Large intestine (tissue), 3 donors: ENCODE results near the gene TNIP2. TPM values are rescaled to one million over a fixed set of nuclear protein-coding genes. Genes with fewer than 3 reads are reported as not detected.
"Not testable (repeated sequence)": the region's sequence is repeated elsewhere in the genome, so short reads cannot be mapped to it uniquely, and the experiment has no call there.

Experiments used
- DNase-seq, 2 donors: peaks; one replicate each; pipeline versions ENCODE4 v3.0.0 to v3.0.0-alpha.2; 2013
- H3K27ac ChIP-seq: one replicate; pipeline ENCODE4 v1.5.1; 2013; ENCODE audit warnings: low read length
- H3K27me3 ChIP-seq: 2 replicates; pipeline ENCODE4 v1.6.1; 2013; ENCODE audit warnings: low read length; ENCODE audit not compliant: control insufficient read depth, insufficient read depth
- H3K36me3 ChIP-seq: 2 replicates; pipeline ENCODE4 v1.6.1; 2013; ENCODE audit warnings: low read length; ENCODE audit not compliant: control insufficient read depth, insufficient read depth
- H3K4me1 ChIP-seq: one replicate; pipeline ENCODE4 v1.6.1; 2013; ENCODE audit warnings: low read length; ENCODE audit not compliant: control insufficient read depth, insufficient read depth
- H3K4me3 ChIP-seq: one replicate; pipeline ENCODE4 v1.5.1; 2013; ENCODE audit warnings: low read length
- H3K9me3 ChIP-seq: one replicate; pipeline ENCODE4 v1.6.1; 2013; ENCODE audit warnings: mild to moderate bottlenecking, low read depth, low read length, moderate library complexity; ENCODE audit not compliant: control insufficient read depth
- WGBS: methylation state at CpG from one replicate; pipeline ENCODE4 v1.1.5; 2013; ENCODE audit warnings: low lambda C conversion rate; ENCODE audit not compliant: insufficient coverage; 5-methylcytosine and 5-hydroxymethylcytosine counted together
- polyA plus RNA-seq: library from polyadenylated mRNA; unstranded; fragments of 120-200 nt; gene quantifications from one replicate; pipeline ENCODE4 v1.2.1, GENCODE V29; 2013

The TNIP2 gene
- polyA plus RNA-seq, 1 donor: 28.5 TPM

DNA sequence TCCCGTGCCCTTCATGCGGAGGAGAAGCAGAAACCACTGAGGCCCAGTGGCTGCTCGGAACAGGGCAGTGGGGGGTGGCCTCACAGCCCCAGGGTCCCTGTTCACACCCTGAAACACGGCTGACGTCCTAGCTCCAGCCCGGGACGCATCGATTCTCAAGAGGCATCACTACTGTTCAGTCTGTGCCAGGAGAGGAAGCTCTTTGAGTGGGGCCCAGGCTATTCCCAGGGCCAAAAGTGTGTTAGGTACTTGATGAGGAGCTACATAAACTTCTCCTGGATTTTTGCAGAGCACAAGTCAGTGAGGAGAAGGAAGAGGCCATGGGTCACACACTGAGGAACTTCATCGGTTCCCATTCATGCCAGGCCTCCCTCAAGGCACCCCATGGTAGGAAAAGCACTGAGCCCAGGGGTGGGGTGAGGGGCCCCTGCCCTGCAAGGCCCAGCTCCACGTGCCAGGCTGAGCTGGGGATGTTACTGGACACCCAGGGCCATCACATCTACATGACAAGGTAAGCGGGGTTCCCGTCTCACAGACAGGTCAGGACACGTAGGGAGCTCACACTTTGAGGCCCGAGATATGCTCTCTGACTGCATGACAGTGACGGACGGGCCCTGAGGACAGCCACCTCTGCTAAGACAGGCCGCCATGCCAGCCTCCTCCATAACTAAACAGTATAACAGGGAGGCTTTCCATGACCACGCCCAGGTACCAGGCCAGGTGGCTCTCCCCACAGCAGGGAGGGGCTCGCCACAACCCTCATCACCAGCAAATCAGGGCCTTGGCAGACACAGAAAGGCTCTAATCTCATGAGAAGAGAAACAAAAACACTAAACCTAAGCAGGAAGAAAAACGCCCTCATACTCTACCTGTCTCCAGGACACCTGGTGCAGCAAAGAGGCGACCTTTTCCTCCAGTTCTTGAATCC lies 12.4 kb downstream of the TNIP2 start:
- peaks cover 58% of the 10 kb centered on the region for H3K36me3 ChIP-seq
- WGBS: 80% methylated on average over 1 of the region's 21 CpGs
- H3K9me3 ChIP-seq: no peaks in the 10 kb centered on the region
- no peak overlapping the region for H3K27ac ChIP-seq
- peaks cover 6% of the 10 kb centered on the region for H3K4me1 ChIP-seq
- peak in 1 of 2 donors; percentile 23 for DNase-seq
- no peak overlapping the region for H3K4me3 ChIP-seq
- no peaks in the 10 kb centered on the region for H3K27me3 ChIP-seq

GRCh38 chr4:2742823-2743517 lies 13.2 kb downstream of the TNIP2 start:
- H3K4me1 ChIP-seq: peaks cover 6% of the 10 kb centered on the region
- no peaks in the 10 kb centered on the region for H3K27me3 ChIP-seq
- H3K36me3 ChIP-seq: peaks cover 58% of the 10 kb centered on the region
- WGBS: no CpG with 5 or more reads among the region's 6 CpGs
- DNase-seq: peak in 1 of 2 donors; percentile 67
- no peak overlapping the region for H3K4me3 ChIP-seq
- no peak overlapping the region for H3K27ac ChIP-seq
- H3K9me3 ChIP-seq: no peaks in the 10 kb centered on the region

- Histone ChIP-seq H3K9me3 (no peaks in the 10 kb centered on the region), H3K36me3 (peaks cover 51% of the 10 kb centered on the region), H3K27ac (no peak overlapping the region), H3K4me1 (peaks cover 6% of the 10 kb centered on the region), H3K4me3 (no peak overlapping the region), H3K27me3 (no peaks in the 10 kb centered on the region)
- no CpG with 5 or more reads among the region's 27 CpGs for WGBS
- DNase-seq: no peak
Measured at GRCh38 chr4:2742081-2742822, 13.9 kb downstream of the TNIP2 start.

- DNase-seq: no peak
- no CpG with 5 or more reads among the region's 9 CpGs for WGBS
- Histone ChIP-seq H3K27ac (no peak overlapping the region), H3K9me3 (peaks cover 5% of the 10 kb centered on the region), H3K36me3 (peaks cover 44% of the 10 kb centered on the region), H3K27me3 (no peaks in the 10 kb centered on the region), H3K4me1 (peaks cover 6% of the 10 kb centered on the region), H3K4me3 (no peak overlapping the region)
Measured at GRCh38 chr4:2741626-2742025, 14.5 kb downstream of the TNIP2 start.

DNA sequence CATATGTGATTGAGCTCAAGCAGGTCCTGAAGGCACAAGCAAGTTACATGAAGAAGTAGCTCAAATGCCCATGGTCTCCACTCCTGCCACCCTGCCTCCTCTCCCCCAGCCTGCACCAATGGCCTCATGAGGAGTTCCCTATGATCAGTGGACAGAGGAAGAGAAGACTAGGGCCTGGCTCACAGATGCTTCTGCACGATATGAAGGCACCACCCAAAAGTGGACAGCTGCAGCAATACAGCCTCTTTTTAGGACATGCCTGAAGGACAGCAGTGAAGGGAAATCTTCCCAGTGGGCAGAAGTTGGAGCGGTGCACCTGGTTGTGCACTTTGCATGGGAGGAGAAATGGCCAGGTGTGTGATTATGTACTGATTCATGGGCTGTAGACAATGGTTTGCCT lies 17.8 kb downstream of the TNIP2 start:
- H3K27me3 ChIP-seq, H3K27ac ChIP-seq, H3K4me1 ChIP-seq, DNase-seq, H3K4me3 ChIP-seq: not testable (repeated sequence)
- whole genome bisulfite sequencing: no CpG with 5 or more reads among the region's 2 CpGs
- H3K36me3 ChIP-seq: peaks cover 21% of the 10 kb centered on the region
- H3K9me3 ChIP-seq: peaks cover 13% of the 10 kb centered on the region

GRCh38 chr4:2735869-2736268 lies 20.3 kb downstream of the TNIP2 start:
- H3K9me3 ChIP-seq: peaks cover 13% of the 10 kb centered on the region
- H3K27me3 ChIP-seq: no peaks in the 10 kb centered on the region
- DNase-seq: no peak
- no peak overlapping the region for H3K4me3 ChIP-seq
- no peak overlapping the region for H3K27ac ChIP-seq
- H3K4me1 ChIP-seq: no peaks in the 10 kb centered on the region
- peaks cover 27% of the 10 kb centered on the region for H3K36me3 ChIP-seq

DNA sequence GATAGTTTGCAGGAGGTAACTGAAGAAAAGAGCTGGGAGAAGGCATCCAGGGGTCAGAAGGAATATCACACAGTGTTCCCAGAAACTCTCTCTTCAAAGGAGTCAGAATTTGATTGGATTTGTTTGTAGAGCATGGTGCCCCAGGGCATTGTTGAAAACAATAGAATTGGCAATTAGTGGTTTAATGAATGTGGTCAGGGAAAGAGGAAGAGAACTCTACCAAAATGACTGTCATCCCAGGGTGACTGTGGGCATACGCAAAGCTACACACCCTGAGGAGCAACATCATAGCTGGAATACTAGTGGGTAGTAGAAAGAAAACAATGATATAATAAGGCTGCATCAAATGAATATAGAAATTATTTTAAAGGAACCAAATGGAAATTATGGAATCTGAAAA lies 21.5 kb downstream of the TNIP2 start:
- no peak for DNase-seq
- H3K27me3 ChIP-seq: no peaks in the 10 kb centered on the region
- no CpG with 5 or more reads among the region's 1 CpG for WGBS
- peaks cover 35% of the 10 kb centered on the region for H3K36me3 ChIP-seq
- H3K27ac ChIP-seq: no peak overlapping the region
- peaks cover 13% of the 10 kb centered on the region for H3K9me3 ChIP-seq
- no peaks in the 10 kb centered on the region for H3K4me1 ChIP-seq
- H3K4me3 ChIP-seq: no peak overlapping the region

DNA sequence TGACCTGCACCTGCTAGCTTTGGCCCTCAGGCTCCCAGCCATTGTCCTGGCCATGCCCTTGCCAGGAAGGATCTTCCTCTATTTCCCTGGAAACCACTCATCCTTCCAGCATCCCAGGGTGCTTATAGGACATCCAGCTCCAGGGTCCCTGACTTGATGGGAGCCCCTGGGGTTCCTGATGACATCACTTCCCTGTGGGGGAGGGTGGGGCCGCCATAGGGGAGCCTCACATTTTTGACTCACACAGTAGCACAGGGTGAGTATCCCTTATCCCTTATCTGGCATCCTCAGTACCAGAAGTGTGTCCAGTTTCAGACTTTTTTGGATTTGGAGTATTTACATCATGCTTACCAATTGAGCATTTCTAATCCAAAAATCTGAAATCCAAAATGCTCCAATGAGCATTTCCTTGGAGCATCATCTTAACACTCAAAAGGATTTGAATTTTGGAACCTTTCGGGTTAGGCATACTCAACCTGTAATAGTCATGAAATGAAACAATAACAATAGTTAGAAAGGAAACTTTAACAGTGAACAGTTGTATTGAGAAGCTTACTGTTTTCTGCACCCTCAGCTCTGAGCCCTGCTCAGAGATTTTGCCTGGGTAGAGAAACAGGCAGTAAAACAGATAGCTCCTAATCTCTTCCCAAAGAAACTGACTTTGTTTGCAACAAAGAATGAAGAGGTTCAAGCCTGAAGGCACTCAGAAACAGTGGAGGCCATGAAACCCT lies 22.1 kb downstream of the TNIP2 start:
- no peaks in the 10 kb centered on the region for H3K4me1 ChIP-seq
- WGBS: 100% methylated on average over 1 of the region's 2 CpGs
- no peaks in the 10 kb centered on the region for H3K27me3 ChIP-seq
- H3K4me3 ChIP-seq: no peak overlapping the region
- H3K9me3 ChIP-seq: peaks cover 13% of the 10 kb centered on the region
- H3K36me3 ChIP-seq: peaks cover 35% of the 10 kb centered on the region
- H3K27ac ChIP-seq: no peak overlapping the region
- DNase-seq: no peak

GRCh38 chr4:2733001-2733843 lies 22.9 kb downstream of the TNIP2 start:
- H3K36me3 ChIP-seq: peaks cover 36% of the 10 kb centered on the region
- peaks cover 13% of the 10 kb centered on the region for H3K9me3 ChIP-seq
- DNase-seq: no peak
- H3K4me3 ChIP-seq: no peak overlapping the region
- no CpG with 5 or more reads among the region's 21 CpGs for WGBS
- H3K4me1 ChIP-seq: no peaks in the 10 kb centered on the region
- no peaks in the 10 kb centered on the region for H3K27me3 ChIP-seq
- H3K27ac ChIP-seq: no peak overlapping the region
